SK-N-SH (cell line): ENCODE measurements around the gene ERC2.

ENCODE experiments used
- RAD21 ChIP-seq: IDR thresholded peaks from 2 replicates; pipeline ENCODE4 v1.6.1; 2012; ENCODE audit warnings: mild to moderate bottlenecking, low read length
- TF ChIP-seq, protein P1 (sequence below): fragments of 200-600 bp; sonication (generic); IDR thresholded peaks from 2 replicates; pipeline ENCODE4 v1.6.1; 2017; ENCODE audit warnings: antibody characterized with exemption, mild to moderate bottlenecking, moderate library complexity

DNA sequence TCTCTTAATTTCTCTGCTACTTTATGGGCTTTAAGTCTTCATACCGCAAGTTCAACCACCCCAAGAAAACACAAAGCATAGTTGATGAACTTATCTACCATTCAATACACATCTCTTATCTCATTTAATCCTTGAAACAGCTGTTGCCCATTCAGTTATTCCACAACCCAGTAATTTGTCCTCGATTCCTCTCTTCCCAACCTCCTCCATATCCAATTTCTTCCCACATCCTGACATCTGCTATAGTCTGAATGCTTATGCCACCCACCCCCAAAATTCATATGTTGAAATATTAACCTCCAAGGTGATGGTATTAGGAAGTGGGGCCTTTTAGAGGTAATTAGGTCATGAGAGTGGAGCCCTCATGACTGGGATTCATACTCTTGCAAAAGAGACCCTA, 345.4 kb downstream of the ERC2 start:
- TF ChIP-seq, protein P1, sequence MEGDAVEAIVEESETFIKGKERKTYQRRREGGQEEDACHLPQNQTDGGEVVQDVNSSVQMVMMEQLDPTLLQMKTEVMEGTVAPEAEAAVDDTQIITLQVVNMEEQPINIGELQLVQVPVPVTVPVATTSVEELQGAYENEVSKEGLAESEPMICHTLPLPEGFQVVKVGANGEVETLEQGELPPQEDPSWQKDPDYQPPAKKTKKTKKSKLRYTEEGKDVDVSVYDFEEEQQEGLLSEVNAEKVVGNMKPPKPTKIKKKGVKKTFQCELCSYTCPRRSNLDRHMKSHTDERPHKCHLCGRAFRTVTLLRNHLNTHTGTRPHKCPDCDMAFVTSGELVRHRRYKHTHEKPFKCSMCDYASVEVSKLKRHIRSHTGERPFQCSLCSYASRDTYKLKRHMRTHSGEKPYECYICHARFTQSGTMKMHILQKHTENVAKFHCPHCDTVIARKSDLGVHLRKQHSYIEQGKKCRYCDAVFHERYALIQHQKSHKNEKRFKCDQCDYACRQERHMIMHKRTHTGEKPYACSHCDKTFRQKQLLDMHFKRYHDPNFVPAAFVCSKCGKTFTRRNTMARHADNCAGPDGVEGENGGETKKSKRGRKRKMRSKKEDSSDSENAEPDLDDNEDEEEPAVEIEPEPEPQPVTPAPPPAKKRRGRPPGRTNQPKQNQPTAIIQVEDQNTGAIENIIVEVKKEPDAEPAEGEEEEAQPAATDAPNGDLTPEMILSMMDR, result no peak
- no peak for TF ChIP-seq RAD21
